Inferior parietal cortex (tissue), 1 donor: ENCODE data around the gene TUBA3C.
"Not testable (repeated sequence)": the region's sequence is repeated elsewhere in the genome, so short reads cannot be mapped to it uniquely, and the experiment has no call there.

Experiments
- DNase-seq: peaks from one replicate; pipeline ENCODE4 v3.0.0-alpha.2; 2016; ENCODE audit errors: extremely low spot score

The TUBA3C gene

GRCh38 chr13:19181621-19182485 is at the start of gene TUBA3C:
TUBA3C (minus strand) TSS chr13:19181824; CDS start chr13:19181747, 77 bp downstream.
- no peak for DNase-seq

- DNase-seq = not testable (repeated sequence)
Measured at GRCh38 chr13:19207413-19207812, 25.8 kb upstream of the TUBA3C start.

GRCh38 chr13:19192622-19193021 is 11.0 kb upstream of the TUBA3C start:
- not testable (repeated sequence) for DNase-seq

GRCh38 chr13:19189911-19190310 is 8.3 kb upstream of the TUBA3C start:
- DNase-seq = not testable (repeated sequence)

DNA sequence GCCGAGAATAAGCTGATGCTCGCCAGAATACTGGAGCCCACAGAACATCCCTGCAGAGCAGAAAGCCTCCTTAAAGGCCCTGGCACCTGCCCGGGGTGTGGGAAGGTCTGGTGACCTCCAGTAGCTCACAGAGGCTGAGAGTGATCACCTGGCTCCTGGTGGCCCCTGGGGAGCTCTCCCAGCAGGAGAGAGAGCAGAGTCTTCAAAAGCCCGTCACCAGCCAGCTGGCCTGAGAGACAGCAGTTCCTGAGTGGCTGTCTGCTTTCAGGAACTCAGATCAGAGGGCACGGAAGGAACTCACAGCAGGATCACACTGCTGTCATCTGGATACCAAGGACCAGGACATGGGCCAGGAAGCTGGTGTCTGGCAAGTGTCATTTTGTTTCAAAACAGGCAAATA is 7.7 kb upstream of the TUBA3C start:
- DNase-seq = not testable (repeated sequence)

DNA sequence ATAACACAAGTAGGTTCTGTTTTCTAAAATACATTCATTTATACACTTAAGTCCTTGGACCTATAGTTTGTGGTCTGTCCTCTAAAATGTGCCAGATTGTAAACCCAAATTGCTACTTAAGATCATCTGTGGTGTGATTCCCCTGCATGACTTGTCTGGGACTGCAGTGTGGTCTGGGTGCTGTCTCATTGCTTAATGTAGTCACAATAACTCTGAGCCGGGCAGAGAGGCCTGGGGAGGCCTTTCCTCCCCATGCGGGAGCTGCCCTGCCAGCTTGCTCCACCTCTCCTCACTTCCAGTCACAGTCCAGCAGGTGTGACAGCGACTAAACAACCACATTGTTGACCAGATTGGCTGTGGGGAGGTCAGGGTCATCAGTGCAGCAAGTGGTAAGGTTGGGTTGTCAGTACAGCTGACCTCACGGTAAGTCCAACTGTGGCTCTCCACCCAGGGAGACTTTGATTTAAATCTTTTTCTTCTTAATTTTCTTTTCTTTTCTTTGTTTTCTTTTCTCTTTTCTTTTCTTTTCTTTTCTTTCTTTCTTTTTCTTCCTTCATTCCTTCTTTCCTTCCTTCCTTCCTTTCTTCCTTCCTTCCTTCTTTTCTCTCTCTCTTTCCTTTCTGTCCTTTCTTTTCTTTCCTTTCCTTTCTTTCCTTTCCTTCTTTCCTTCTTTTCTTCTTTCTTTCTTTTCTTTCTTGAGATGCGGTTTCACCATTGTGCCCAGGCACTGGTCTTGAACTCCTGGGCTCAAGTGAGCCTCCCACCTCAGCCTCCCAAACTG is 4.4 kb upstream of the TUBA3C start:
- no peak for DNase-seq

DNA sequence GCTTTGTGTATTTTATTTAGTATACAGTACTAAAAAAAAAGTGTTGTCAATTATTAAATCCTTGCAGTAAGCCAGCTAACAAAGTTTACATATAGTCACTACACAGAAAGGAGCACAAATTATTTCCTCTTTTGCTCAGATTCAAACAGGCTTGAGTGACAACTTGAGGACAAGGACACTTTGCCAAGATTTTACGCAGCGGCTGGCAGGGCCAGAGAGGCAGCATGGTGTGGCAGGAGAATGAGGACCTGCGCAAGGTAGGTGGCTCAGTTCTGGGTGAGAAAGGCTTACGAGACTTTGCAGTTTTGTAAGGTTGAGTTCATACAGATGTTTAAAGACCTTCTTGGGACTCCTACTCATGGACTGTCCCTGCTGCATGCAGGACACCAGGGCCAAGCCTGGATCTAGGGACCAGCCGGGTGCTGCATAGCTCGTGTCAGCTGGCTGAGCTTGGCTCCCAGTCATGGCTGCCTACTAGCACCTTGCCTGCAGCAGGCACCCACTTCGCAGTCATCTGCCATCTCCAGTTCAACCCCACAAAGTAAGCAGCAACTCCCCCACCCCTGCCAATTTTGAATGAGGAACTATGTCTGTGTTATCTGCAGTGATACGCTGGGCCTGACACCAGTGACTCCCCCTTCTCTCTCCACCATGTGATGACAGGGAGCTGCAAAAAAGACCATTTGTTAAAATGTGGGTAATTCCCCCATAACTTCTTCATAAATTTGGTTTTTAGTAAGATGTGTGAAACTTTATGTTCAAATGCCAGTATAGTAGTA is 3.7 kb upstream of the TUBA3C start:
- no peak for DNase-seq

DNA sequence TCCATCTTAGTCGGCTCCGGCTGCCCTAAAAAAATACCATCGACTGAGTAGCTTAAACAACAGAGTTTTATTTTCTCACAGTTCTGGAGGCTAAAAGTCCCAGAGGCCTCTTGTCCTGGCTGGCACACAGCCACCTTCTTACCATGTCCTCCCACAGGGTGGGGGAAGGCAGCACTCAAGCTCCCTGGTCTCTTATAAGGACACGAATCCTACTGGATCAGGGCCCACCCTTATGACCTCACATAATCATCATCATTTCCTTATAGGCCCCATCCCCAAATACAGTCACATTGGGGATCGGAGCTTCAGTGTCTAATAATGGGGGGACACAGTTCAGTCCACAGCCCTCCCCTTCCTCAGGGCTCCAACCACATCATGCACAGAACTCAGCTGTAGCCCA is 2.6 kb upstream of the TUBA3C start:
- DNase-seq = no peak

DNA sequence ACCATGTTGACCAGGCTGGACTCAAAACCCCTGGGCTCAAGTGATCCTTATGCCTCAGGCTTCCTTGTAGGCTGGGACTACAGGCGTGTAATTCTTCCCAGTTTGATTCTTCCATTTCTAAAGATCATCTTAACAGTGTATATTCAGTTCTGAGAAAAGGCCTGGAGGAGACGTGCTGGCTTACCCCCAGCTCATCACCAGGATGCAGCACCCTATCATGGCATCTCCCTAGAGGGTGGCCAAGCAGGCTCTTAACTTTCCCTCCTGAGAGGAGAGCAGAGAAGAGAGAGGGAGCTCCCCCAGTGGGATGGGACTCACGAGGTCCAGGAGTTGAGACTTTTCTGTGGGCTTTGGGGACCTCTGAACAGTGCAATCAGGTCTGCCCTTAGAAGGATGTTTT is 2.1 kb upstream of the TUBA3C start:
- DNase-seq = no peak

DNA sequence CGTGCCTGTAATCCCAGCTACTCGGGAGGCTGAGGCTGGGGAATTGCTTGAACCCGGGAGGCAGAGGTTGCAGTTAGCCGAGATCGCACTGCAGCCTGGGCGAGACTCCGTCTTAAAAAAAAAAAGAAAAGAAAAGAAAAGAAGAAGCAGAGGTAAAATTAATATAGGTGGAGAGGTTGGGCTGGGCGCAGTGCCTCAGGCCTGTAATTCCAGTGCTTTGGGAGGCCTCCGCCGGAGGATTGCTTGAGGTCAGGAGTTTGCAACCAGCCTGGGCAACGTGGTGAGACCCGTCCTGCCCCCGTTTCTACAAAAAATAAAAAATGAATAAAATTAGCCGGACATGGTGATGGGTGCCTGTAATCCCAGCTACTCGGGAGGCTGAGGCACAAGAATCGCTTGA is 912 bp upstream of the TUBA3C start:
- no peak for DNase-seq

- DNase-seq = no peak
Measured at GRCh38 chr13:19181021-19181620, 503 bp downstream of the TUBA3C start.

DNA sequence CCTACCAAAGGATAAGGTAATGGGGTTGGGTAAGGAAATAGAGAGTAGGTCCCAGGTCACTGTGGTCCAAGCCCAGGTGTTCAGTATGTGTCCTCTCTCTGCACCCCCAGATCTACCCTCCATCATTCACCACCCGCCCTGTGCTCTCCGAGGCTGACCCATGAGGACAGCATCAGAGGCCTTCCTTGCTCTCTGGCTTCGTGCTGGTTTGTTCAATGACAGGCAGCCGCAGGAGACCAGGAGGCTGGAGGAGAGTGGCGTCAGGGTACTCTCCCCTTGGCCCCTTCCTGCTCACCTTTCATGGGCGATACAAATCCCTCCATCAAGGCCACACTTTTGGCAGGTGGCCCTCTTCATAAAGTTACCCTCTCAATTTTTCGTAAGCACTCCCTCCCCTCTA is 1.7 kb downstream of the TUBA3C start:
- no peak for DNase-seq

- DNase-seq = no peak
Measured at GRCh38 chr13:19178901-19179593, 2.6 kb downstream of the TUBA3C start.

GRCh38 chr13:19176981-19177776 is 4.4 kb downstream of the TUBA3C start:
- not testable (repeated sequence) for DNase-seq

- no peak for DNase-seq
Measured at GRCh38 chr13:19173752-19174151, 7.9 kb downstream of the TUBA3C start.

- DNase-seq = no peak
Measured at GRCh38 chr13:19172647-19173030, 9.0 kb downstream of the TUBA3C start.

DNA sequence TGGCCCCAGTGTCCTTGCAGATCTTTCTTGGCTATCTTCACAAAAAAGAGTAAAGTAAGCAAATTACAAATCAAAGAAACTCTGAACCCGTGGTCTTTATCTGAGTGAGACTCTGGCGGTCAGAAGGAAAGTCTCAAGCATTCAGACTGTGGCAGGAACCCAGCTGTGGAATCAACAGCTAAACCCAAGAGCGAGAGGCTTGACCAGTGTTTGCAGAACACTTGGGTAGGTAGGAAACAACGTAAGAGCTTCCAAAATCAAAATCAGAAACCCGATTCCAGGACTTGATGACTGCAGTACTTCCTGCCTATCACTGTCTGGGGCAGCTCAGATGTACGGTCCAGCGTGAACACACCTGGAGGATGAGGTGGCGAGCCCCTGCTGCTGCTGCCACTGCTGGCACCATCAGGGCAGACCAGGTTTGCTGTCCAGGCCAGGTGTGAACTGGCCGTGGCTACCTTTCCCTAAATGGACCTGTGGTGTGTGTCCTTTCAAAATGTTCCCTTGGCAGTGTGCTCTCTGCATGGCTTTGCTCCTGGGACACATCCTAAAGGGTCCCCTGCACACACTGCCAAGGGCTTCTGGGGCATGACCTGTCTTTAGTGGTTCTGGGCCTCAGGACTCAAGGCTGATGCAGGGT is 9.5 kb downstream of the TUBA3C start:
- DNase-seq = no peak

- DNase-seq = no peak
Measured at GRCh38 chr13:19171563-19171962, 10.1 kb downstream of the TUBA3C start.

GRCh38 chr13:19169991-19170390 is 11.6 kb downstream of the TUBA3C start:
- no peak for DNase-seq

GRCh38 chr13:19169496-19169895 is 12.1 kb downstream of the TUBA3C start:
- no peak for DNase-seq
